NCI-H2227 (cell line): ENCODE data around the gene ZNF346.
"Not testable (repeated sequence)": the region's sequence is repeated elsewhere in the genome, so short reads cannot be mapped to it uniquely, and the experiment has no call there.

Experiments
- DNase-seq: peaks from one replicate; lab custom pipeline; 2025; ENCODE audit not compliant: unreplicated experiment; lab: John Stamatoyannopoulos, UW

Gene ZNF346

GRCh38 chr5:177008716-177009115 lies 13.8 kb upstream of the ZNF346 start:
- DNase-seq = no peak

GRCh38 chr5:177010153-177010552 lies 12.3 kb upstream of the ZNF346 start:
- DNase-seq = no peak

GRCh38 chr5:177015156-177015555 lies 7.3 kb upstream of the ZNF346 start:
- no peak for DNase-seq

- DNase-seq = no peak
These were observed 4.2 kb upstream of the ZNF346 start for GRCh38 chr5:177018341-177018740.

- DNase-seq = no peak
These were observed 2.5 kb upstream of the ZNF346 start for GRCh38 chr5:177020033-177020432.

GRCh38 chr5:177023303-177023664 lies 788 bp downstream of the ZNF346 start:
- DNase-seq = no peak

- no peak for DNase-seq
These were observed 2.1 kb downstream of the ZNF346 start for GRCh38 chr5:177024559-177024958.

GRCh38 chr5:177025101-177025601 lies 2.7 kb downstream of the ZNF346 start:
- DNase-seq = no peak

- DNase-seq = no peak
These were observed 5.2 kb downstream of the ZNF346 start for GRCh38 chr5:177027665-177028064.

GRCh38 chr5:177029498-177029897 lies 7.0 kb downstream of the ZNF346 start:
- no peak for DNase-seq

GRCh38 chr5:177035976-177036375 lies 13.5 kb downstream of the ZNF346 start:
- no peak for DNase-seq

GRCh38 chr5:177036443-177036842 lies 13.9 kb downstream of the ZNF346 start:
- DNase-seq = no peak

- no peak for DNase-seq
These were observed 14.4 kb downstream of the ZNF346 start for GRCh38 chr5:177036921-177037320.

- no peak for DNase-seq
These were observed 18.4 kb downstream of the ZNF346 start for GRCh38 chr5:177040814-177041420.

- DNase-seq = no peak
These were observed 19.4 kb downstream of the ZNF346 start for GRCh38 chr5:177041936-177042335.

GRCh38 chr5:177043114-177043513 lies 20.6 kb downstream of the ZNF346 start:
- no peak for DNase-seq

- DNase-seq = no peak
These were observed 21.5 kb downstream of the ZNF346 start for GRCh38 chr5:177043958-177044357.

GRCh38 chr5:177044641-177045040 lies 22.1 kb downstream of the ZNF346 start:
- no peak for DNase-seq

GRCh38 chr5:177045631-177046030 lies 23.1 kb downstream of the ZNF346 start:
- no peak for DNase-seq

GRCh38 chr5:177048531-177048930 lies 26.0 kb downstream of the ZNF346 start:
- DNase-seq = not testable (repeated sequence)

- no peak for DNase-seq
These were observed 26.8 kb downstream of the ZNF346 start for GRCh38 chr5:177049285-177049684.

- no peak for DNase-seq
These were observed 42.2 kb downstream of the ZNF346 start for GRCh38 chr5:177064500-177065277.

GRCh38 chr5:177065491-177065890 lies 43.0 kb downstream of the ZNF346 start:
- DNase-seq = no peak
